Activated CD4-positive, CD25-positive, alpha-beta regulatory T cell (primary cell): ENCODE results near the gene GPHA2.
A peak's percentile ranks its signal among the peaks of the same experiment; 100 is the strongest.
"Not testable (repeated sequence)": the region's sequence is repeated elsewhere in the genome, so short reads cannot be mapped to it uniquely, and the experiment has no call there.

Source experiments
- DNase-seq, 4 experiments: peaks; one replicate each; lab custom pipeline; 2025; lab: John Stamatoyannopoulos, UW

Gene GPHA2, protein sequence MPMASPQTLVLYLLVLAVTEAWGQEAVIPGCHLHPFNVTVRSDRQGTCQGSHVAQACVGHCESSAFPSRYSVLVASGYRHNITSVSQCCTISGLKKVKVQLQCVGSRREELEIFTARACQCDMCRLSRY

DNA sequence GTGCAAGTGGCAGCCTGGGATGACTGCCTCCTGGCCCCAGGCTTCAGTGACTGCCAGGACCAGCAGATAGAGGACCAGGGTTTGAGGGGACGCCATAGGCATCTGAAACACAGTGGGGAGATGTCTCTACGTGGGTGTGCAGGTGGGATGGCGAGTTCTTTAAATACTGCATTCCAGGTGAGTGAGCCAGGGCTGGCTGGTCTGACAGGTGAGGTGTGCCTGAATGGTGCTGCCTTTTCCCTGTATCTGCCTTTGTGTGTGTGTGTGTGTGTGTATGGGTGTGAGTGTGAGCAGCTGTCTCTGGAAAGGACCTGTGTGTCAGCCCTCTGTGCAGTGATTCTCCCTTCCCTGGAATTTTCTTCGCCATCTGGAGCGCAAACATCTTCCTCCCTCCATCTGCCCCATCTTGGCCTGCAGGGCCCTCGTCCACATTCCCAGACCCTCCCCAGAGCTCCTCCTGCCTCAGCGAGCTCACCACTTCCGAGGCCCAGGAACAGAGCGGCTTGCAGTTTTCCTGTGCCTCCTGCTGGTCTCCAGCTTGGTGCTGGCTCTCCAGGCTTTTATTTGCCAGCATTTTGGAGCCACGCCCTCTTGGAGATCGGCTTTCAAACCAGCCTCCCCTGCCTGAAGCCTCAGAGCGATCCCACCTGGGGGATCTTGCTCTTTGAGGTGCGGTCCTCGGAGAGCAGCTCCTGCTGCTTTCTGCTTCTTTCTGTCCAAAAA lies at the start of gene GPHA2:
GPHA2 (minus strand) TSS at position 535 of the 723 bp plus-strand sequence; CDS start at position 102, 433 bp downstream.
- no peak for DNase-seq

DNA sequence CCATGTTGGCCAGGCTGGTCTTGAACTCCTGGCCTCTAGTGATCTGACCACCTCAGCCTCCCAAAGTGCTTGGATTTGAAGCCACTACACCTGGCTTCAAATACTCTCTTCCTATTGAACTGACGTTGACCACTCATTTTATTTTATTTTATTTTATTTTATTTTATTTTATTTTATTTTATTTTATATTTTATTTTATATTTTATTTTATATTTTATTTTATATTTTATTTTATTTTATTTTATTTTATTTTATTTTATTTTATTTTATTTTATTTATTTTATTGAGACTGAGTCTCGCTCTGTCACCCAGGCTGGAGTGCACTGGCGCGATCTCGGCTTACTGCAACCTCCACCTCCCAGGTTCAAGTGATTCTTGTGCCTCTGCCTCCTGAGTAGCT lies 47.6 kb upstream of the GPHA2 start:
- DNase-seq = not testable (repeated sequence)

DNA sequence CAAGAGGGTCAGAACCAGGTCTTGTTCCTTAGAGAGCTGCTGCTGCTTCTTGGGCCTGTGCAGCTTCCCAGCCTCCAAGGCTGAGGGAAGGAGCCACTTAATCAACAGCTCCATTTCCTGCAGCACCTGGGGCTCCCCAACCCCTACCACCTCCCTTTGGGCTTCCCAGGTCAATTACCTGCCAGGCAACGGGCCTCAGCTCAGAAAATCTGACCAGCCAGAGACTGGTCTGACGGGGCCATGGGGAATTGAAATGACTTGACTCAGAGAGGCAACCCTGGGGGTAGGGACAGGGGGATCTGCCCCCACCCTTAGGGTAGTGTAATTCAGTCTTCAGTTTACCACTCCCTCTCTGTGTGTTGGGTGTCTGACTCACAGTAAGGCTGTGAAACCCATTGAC lies 41.0 kb upstream of the GPHA2 start:
- DNase-seq = no peak

DNA sequence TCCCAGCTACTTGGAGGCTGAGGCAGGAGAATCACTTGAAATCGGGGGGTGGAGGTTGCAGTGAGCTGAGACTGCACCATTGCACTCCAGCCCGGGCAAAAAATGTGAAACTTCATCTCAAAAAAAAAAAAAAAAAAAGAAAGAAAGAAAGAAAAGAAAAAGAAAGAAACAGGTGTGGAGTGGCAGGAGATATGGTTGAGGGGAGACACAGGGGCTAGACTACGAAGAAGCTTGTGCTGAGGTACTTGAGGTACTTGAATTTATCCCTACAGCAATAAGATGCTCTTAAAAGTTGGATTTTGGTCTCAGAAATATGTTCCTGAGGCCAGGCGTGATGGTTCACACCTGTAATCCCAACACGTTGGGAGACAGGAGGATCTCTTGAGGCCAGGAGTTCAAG lies 38.4 kb upstream of the GPHA2 start:
- no peak for DNase-seq

DNA sequence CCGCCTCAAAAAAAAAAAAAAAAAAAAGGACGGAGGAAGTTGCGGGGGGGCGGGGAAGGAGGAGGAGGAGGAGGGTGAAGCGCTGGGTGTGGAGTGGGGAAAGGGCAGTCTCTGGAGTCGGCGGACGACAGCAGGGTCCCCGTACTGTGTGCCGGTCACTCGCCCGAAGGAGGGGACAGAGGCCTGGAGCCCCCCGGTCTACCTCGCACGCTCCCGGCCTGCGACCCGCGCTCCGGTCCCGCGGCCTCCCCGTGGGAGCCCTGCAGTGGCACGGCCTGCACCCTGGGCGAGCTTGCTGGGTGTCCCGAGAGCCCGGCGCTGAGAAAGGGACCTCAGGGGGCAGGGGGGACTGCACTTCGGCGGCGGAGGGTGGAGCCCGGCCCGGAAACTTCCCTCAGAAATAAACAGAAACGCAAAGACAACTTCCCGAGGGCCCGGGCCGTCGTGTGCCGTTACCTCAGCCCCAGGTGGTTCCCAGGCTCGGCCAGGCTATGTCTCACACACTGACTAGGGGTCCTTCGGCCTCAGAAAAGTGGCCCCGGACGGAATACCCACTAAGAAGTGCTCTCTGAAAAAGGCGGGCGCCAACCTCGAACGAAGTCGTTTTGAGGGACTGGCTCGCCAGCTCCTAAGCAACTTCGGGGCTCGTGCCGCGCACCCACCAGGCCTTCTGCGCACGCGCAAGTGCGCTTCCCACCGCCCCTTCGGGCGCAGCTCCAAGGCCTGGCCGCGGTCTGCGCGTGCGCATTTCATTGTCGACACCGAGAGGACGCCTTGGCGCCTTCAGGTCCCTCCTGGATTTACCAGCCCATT lies 35.9 kb upstream of the GPHA2 start, which contains the start of gene MAJIN:
MAJIN (minus strand) TSS at position 688 of the 813 bp plus-strand sequence. CDS start 12,703 bp downstream, outside the sequence.
- peak; percentile 74 to 86 (median 77) for DNase-seq

DNA sequence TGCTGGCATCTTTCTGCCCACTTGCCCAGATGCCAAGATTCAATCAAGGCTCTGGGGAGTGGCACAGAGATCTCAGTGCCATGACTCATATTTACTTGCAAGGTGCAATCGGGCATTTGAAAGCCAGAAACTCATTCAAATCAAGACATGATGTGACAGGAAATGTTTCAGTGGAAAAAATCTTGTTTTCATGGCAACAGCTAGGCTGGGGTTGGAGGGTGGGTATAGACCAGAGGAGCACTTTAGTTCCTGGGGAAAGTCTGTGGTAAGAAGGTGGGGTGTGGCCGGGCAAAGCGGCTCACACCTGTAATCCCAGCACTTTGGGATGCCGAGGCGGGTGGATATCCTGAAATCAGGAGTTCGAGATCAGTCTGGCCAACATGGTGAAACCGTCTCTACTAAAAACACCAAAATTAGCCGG lies 35.0 kb upstream of the GPHA2 start:
- DNase-seq = no peak

DNA sequence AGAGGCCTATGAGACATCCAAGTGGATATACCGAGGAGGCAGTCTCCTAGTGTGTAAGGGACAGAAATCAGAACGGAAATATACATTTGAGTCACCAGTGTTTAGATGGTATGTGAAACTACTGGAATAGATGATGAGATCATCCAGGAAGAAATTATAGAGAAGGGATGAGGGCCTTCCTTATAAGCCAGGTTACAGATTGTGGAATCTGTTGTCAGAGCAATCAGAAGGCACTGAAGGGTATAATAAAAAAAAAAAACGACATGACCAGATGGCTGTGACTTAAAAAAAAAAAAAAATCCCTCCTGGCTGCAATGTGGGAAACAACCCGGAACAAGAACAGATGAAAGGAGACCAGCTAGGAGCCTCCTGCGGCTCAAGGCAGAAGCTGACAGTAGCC lies 33.5 kb upstream of the GPHA2 start:
- DNase-seq = no peak

DNA sequence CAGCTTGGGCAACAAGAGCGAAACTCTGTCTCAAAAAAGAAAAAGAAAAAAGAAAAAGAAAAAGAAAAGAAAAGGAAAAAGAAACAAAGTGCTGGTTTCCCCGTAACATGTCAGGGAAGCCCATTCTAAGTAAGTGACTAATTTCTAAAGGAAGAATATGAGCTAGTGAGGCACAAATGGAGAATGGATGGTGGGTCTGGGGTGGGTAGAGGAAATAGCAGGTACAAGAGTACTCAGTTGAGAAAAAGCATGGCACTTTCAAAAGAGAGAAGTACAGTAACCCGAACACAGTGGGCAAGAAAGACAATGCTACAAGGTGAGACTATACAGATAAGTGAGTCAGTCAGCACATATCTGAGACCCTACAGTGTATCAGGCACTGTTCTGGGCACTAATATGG lies 31.7 kb upstream of the GPHA2 start:
- DNase-seq = no peak

DNA sequence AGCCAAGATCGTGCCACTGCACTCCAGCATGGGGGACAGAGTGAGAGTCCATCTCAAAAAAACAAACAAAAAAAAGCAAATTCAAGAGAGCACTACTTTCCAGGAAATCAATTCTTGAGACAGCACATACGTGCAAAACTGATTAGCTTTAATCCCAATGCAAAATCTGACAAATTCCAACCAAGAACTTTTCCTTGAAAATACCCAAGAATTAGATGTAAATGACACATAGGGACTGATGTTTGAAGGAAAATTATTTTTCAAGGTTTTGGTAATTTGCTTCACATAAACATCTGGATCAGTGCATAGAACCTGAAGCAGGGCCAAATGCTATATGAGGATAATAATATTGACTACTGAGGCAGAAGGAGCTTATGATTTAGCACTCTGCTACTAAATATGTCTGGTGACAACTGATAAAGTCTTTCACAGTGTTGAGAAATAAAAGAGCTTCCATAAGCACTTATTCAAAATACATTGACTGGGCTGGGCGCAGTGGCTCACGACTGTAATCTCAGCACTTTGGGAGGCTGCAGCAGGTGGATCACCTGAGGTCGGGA lies 27.5 kb upstream of the GPHA2 start:
- DNase-seq = no peak

DNA sequence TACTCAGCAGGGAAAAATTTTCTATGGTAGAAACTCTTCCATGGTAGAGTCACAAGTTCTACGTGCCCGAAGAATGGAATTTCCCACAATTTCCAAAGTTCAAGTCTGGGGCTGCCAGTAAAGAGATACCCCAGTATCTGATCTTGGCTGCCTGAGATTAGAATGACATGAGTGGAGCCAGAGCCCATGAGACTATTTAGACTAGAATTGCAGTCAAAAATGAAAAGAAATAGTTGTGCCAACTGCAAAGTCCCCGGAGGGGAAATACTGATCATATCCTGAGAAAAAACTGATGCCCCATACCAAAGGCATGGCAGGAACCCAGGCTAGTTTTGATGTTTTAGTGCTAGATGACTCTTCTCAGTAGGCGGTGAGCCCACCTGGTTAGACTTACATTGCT lies 25.0 kb upstream of the GPHA2 start:
- no peak for DNase-seq

DNA sequence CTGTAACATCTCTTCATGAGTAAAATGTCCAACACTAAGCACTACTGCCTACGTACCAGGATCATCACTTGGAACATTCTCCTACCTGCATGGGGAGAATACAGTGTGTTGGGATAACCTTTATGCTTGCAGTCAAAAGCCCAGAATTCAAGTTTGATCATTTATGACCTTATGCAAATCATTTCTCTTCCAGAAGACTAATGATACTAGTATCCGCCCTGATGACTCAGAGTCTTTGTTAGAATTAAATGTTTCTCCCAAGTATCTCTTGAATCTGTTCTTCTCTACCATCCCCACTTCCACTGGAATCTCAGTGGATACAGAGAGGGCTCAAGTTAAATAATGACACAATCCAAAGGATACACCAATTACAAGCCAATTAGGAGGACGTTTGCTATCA lies 23.8 kb upstream of the GPHA2 start:
- DNase-seq = no peak

DNA sequence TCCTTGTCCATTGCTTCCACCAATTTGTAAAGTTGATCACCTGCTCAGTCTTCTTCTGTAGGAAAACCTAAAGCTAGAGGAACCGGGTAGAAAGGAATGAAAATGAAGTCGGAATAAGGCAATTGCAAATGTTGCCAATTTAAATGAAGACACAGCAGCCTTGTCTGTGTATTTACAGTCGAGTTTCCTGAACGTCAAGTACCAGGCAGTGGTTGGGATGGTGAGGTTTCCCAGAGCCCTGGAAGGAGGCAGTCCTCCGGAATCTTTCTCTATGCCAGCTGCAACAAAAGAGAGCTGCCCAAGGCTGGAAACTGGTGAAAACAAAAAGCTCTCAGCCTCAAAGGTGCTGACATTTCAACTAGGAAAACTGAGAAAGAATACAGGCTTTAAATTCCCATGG lies 18.5 kb upstream of the GPHA2 start:
- DNase-seq = no peak

DNA sequence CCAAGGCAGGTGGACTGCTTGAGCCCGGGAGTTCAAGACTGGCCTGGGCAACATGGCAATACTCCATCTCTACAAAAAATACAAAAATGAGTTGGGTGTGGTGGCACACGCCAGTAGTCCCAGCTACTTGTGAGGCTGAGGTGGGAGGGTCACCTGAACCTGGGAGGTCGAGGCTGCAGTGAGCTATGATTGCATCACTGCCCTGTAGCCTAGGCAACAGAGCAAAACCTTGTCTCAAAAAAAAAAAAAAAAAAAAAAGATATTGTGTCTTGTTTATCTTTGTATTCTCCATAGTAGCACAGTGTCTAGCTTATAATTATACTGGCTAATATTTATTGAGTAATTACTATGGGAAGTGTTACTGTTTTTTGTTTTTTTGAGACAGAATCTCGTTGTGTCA lies 15.8 kb upstream of the GPHA2 start:
- no peak for DNase-seq

DNA sequence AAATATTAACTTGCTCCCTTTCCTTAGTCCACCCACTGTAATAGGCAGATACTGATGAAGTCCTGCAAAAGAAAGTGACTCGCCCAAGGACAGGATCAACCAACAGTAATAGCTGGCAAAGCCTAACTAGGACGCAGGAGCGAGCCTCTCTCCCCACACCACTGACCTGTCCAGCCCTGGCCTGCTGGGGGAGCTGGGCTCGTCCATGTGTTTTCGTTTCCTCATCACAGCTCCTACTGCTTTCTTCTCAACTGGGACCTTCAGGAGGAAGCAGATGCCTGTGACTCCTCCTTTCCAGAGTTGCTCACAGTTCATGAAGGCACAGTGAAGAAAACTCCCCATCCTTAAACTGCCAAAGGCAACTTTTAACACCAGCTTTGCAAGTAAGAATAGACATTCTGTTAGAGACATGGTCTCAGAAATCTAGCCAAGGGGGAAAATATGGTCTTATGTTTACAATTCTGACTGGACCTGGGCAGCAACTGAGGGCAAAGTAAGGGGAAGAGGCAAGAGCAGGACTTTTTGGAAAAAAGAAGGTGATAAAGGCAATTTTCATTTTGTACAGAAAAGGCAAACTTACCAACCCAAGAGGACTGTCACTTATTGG lies 11.6 kb upstream of the GPHA2 start:
- DNase-seq = no peak

DNA sequence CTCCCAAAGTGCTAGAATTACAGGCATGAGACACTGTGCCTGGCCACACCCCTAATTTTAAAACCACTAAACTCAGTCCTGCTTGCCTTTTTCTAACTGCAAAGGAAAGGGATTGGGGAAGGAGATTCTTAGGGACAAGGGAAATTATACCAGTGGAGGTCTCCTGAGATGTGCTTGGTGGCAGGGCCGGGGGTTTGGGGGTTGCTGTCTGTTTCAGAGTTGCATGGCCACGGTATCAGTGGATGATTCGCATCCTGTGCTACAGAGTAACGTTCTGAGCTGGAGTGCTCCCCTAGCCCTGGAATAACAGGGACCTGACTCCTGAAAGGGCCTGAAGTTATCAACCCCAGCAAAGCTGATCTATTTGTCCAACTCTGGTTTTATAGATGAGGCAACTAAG lies 846 bp upstream of the GPHA2 start:
- no peak for DNase-seq

DNA sequence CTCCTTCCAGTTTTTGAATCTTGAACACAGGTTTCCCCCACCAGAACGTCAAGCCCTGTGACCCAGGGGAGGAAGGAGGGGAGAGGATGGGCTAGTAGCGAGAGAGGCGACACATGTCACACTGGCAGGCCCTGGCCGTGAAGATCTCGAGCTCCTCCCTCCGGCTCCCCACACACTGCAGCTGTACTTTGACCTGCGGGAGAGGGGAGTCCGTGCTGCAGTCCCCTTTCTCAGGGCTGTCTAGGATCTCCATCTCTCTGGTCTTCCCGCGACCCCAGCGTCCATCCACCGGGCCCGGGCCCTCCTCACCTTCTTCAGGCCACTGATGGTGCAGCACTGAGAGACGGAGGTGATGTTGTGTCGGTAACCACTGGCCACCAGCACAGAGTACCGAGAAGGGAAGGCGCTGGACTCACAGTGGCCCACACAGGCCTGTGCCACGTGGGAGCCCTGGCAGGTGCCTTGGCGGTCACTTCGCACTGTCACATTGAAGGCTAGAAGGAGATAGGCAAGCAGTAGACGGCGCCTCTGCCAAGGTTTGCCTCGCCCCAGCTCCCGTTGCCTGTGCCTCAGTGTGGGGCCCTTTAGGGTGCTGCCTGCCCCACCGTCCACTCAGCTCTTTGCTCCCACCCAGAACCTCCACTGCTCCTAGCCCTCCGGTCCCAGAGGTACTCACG lies 873 bp downstream of the GPHA2 start:
- DNase-seq = no peak

DNA sequence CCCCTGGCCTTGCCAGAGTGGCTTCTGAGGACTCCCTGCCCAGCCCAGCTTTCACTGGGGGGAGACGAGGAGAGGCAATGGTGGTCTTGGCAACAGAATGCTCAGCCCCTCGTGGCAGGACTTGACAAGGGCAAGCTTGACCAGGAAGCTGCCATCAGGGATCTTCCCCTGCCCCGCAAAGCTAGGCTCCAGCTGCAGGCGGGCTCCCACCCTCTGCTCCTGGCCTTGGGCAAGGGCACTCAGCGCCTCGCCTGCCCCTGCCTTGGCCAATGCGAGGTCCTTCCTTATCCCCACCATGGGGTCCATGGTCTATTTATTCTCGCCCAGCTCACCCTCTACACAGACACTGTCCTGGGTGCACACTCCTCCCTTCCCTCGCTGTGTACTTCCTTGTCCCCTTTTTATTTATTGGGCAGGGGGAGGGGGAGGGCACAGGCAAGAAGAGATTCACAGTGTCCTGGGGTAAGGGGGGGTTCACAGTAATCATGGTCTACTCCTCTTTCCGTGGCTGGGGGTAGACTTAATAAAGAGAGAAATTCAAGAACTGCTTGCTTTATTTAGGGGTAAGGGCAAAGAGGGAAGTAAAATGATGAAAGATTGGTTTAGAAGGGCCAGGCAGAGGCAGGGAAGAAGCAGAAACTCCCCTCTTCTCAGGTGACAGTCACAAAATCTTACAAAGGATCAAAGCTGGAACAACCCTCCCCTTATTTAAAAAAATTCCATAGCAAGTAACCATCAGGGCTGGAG lies 1.6 kb downstream of the GPHA2 start:
- no peak for DNase-seq

DNA sequence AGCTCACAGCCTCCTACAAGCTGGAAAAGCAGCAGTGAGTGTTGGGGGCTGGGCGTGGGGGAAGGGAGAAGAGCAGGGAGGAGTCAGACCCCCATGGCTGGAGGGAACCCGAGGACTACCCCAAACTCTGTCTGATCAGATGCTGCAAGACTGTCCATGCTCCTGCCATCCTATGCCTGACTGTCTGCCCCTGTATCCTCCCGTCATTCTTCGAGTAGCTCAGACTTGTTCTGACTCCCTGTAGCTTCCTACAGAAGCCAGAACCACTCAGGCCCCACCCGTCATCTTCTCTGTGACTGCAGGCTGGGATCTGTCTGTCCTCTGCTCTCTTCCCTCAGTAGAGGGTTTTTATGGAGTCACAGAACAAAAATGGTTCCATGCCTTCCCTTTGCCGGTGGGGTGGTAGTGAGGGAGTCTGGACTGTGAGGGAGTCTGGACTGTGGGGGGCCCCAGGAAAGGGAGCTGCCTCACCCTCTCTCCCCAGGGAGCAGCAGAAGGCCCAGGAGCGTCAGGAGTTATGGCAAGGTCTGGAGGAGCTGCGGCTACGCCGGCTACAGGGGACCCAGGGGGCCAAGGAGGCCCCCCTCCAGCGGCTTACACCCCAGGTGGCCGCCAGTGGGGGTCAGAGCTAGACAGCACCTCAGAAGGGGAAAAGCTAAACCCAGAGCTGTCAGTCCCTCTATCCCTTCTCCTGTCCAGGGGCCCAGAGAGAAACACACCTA lies 2.3 kb downstream of the GPHA2 start:
- DNase-seq = no peak

DNA sequence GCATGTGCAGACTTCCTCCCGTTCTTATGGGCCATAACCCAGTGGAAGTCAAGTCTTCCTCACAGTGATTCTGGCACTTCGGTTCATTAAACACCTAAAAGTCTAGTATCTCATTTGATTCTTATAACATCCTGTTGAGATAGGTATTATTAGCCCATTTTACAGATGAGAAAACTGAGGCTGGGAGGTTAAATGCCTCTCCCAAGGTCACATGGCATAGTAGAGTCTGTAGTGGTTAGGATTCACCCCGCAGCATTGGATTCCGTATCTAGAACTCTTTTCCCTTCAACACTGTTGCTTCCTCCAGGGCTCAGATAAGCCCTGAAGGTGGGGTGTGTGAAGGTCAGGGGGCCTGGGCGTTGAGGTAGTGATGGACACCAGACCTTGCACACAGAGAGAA lies 3.4 kb downstream of the GPHA2 start:
- no peak for DNase-seq

DNA sequence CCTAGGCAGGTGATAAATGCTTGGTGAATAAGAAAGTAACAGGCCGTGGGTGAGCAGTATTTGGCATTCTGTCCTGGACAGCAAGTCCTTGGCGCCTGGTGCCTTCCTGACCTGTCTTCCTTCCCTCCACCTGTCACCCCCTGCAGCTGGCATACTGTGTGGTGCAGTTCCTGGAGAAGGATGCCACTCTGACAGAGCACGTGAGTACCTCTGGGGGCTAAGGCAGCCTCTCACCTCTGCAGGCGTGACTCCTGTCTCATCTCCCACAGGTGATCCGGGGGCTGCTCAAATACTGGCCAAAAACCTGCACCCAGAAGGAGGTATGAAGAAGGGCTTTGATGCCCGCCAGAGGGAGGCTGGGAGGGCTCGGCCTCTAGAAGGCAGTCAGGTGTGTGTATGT lies 4.4 kb downstream of the GPHA2 start:
- DNase-seq = no peak
